Activated CD4-positive, alpha-beta memory T cell treated with anti-CD3 and anti-CD28 coated beads, Interleukin-2, amount 10 ng/mL, durations not matched to agents 7 days and 5 days (primary cell): ENCODE data around the gene SLCO4A1. TPM values are rescaled to one million over a fixed set of nuclear protein-coding genes. Genes with fewer than 3 reads are reported as not detected.

Experiments
- CTCF ChIA-PET: fragments of 350-600 bp; sonication (Branson Sonifier 250); formaldehyde crosslinking; loops from one replicate; lab custom pipeline; 2021; ENCODE audit warnings: antibody characterized with exemption, inconsistent platforms; lab: Charles Lee
- POLR2A ChIA-PET: fragments of 350-600 bp; sonication (Branson Sonifier 250); formaldehyde crosslinking; loops from one replicate; lab custom pipeline; 2021; ENCODE audit warnings: antibody characterized with exemption; lab: Charles Lee
- DNase-seq: peaks from one replicate; pipeline ENCODE4 v3.0.0-alpha.2; 2020
- H3K27ac Mint-ChIP-seq: one replicate; pipeline ENCODE4 v1.8.0; 2021; ENCODE audit warnings: mild to moderate bottlenecking, mixed read lengths
- H3K27me3 Mint-ChIP-seq: one replicate; pipeline ENCODE4 v1.8.0; 2021; ENCODE audit warnings: mixed read lengths
- H3K36me3 Mint-ChIP-seq: one replicate; pipeline ENCODE4 v1.8.0; 2021; ENCODE audit warnings: low read depth, mixed read lengths
- H3K4me1 Mint-ChIP-seq: one replicate; pipeline ENCODE4 v1.8.0; 2021; ENCODE audit warnings: mixed read lengths
- H3K4me3 Mint-ChIP-seq: one replicate; pipeline ENCODE4 v1.8.0; 2021; ENCODE audit warnings: mild to moderate bottlenecking, mixed read lengths
- H3K9me3 Mint-ChIP-seq: one replicate; pipeline ENCODE4 v1.8.0; 2021; ENCODE audit warnings: mixed read lengths
- total RNA-seq, 2 experiments: library from RNA; stranded (reverse); gene quantifications; one replicate each; pipeline ENCODE4 v1.2.3, GENCODE V29; 2021

SLCO4A1 gene
- total RNA-seq, 2 experiments from 2014 or later = 51.5 to 51.7 TPM

DNA sequence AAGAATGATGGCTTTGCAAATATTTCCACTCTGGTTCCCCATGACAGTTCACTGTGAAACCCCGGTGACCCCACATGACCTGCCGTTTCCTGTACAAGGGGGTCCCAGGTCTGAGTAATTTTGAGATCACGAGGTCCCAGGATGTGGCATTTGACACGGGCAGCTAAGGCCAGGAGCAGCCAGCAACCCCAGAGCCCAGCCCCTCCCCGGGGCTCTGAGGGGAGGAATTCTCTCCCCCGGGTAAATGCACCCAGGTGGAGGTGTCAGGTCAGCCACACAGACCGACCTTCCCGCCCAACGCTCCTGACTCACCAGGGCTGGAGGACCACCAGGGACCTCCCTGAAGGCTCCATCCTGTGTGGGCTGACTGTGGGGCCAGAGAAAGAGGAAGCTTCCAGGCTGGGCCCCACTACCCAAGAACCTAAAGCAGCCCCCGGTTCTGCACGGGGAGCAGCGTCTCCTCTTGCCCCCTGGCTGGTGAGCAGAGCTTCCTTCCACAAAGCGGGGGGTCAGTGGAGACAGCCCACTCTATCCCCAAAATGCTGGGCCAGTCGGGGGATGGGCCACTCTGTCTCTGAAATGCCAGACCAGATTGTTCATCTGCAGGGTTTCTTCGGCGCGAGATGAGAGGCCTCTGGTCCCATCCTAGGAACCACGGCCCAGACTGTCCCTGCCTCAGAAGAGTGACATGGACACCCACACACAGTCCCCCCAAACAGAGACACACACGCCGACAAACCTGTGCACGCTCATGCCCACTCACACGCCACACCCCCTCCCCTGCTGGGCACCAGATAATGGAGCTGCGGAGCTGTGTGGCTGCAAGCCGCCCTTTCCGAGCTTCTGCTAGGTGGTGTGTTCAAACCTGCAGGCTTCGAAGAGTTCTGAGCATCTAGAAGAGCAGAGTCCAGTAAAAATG is 23.4 kb upstream of the SLCO4A1 start:
- peak; percentile 80 for DNase-seq
- CTCF ChIA-PET = interaction anchor here (1.1 to 3.9 kb wide), 5 partner anchors 15 to 209 kb away, joined by 3 to 28 read pairs (median 16); partner anchors contain the start of gene SLCO4A1
- Mint-ChIP-seq H3K9me3 (no peaks in the 10 kb centered on the region), H3K36me3 (no peaks in the 10 kb centered on the region), H3K27ac (peak overlapping the region; percentile 98), H3K27me3 (peaks cover 6% of the 10 kb centered on the region), H3K4me3 (peak overlapping the region; percentile 49), H3K4me1 (peaks cover 59% of the 10 kb centered on the region)
- POLR2A ChIA-PET = interaction anchor here (0.7 to 3.8 kb wide), 7 partner anchors 10 to 176 kb away, joined by 3 to 31 read pairs (median 6); partner anchors contain the start of gene SLCO4A1

DNA sequence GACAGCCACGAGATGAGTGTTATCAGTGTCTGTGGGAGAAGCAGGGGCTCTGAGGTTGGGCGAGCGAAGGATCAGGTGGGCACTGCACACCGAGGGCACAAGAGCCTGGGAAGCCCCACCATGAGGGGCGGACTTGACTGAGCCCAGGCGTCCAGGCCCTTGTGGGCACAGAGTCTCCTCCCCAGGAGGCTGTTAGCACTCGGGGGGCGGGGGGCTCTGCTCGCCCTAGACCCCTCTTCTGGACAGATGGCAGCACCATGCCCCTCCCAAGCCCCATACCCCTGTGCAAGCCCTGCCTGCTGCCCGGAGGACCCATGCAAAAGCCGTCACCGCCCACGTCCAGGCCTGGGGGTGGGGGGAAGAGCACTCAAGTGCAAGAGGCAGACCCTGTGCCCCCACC is 21.7 kb upstream of the SLCO4A1 start:
- no peak for DNase-seq
- Mint-ChIP-seq H3K4me1 (peaks cover 68% of the 10 kb centered on the region), H3K4me3 (no peak overlapping the region), H3K36me3 (no peaks in the 10 kb centered on the region), H3K27me3 (peaks cover 1% of the 10 kb centered on the region), H3K27ac (no peak overlapping the region), H3K9me3 (no peaks in the 10 kb centered on the region)
- CTCF ChIA-PET = no interaction called here
- POLR2A ChIA-PET = interaction anchor here (1.6 kb wide), 1 partner anchor 22 kb away, joined by 5 read pairs; the partner anchor contains the start of gene SLCO4A1

DNA sequence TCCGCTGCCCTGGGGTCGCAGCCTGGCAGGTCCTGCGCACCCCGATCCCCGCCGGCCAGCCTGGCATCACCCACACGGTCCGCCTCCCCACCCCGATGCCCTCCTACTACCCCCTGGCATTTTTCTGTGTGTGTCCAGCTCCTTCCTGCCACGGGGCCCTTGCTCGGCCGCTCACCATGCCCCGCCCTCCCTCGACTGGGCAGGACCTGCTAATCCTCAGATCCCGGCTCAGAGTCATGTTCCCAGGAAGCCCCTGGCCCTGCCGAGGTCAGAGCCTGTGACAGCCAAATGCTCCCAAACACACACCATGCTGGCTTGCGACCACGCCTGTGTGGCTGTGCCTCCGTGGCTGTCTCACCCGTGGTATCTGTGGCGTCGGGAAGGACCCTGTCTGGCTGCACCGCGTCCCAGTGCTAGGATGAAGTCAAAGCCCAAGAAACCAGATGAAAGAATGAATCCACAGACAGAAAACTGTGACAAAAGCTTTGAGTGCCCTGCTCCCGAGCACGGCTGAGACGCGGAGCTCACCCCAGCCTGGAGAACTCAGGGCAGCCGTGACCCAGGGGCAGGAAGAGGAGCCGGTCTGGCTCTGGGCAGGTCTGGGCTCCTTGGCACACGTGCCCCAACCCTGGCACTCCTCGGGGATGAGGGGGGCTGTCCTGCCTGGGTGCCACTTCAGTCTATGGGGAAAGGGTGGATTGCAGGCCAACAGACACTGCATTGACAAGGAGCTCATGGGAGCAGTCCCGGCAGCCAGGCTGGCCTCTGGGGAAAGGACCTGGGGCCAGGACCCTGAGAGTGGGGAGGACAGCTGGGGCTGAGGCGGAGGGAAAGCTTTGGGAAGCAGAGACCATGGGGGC is 20.8 kb upstream of the SLCO4A1 start:
- Mint-ChIP-seq H3K4me1 (peaks cover 65% of the 10 kb centered on the region), H3K4me3 (no peak overlapping the region), H3K36me3 (no peaks in the 10 kb centered on the region), H3K27ac (peak overlapping the region; percentile 29), H3K9me3 (no peaks in the 10 kb centered on the region), H3K27me3 (no peaks in the 10 kb centered on the region)
- DNase-seq = no peak
- POLR2A ChIA-PET = interaction anchor here (1.0 to 1.6 kb wide), 3 partner anchors 21 to 173 kb away, joined by 3 to 5 read pairs (median 3); partner anchors contain the start of gene SLCO4A1
- CTCF ChIA-PET = no interaction called here

DNA sequence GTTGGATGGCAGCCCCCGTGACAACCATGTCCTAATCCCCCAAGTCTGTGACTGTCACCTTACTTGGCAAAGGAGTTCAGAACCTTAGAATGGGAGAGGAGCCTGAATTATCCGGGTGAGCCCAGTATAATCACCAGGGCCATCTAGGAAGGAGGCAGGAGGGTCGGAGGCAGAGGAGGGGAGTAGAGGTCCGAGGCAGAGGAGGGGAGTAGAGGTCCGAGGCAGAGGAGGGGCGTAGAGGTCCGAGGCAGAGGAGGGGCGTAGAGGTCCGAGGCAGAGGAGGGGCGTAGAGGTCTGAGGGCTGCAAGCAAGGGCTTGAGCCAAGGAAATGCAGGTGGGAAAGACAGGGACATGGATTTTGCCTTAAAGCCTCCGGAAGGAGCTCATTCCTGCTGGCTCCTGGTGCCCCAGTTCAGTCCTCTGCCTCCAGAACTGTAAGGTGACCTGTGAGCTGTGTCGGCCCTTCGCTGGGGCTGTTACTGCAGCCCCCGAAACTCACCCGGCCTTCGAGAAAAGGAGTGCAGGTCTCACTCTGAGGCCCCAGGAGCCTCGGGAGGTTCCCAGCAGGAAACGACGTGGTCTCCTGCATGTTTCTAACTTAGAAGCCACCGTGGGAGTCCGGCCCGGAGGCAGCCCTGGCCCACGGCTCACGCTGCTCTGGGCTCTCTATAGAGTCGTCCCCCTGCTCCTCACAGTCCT is 20.0 kb upstream of the SLCO4A1 start:
- no peak for DNase-seq
- Mint-ChIP-seq H3K4me1 (peaks cover 56% of the 10 kb centered on the region), H3K4me3 (no peak overlapping the region), H3K9me3 (no peaks in the 10 kb centered on the region), H3K27ac (peak overlapping the region; percentile 29), H3K36me3 (no peaks in the 10 kb centered on the region), H3K27me3 (no peaks in the 10 kb centered on the region)
- ChIA-PET POLR2A (interaction anchor here (1.0 to 1.6 kb wide), 3 partner anchors 21 to 172 kb away, joined by 3 to 5 read pairs (median 3); partner anchors contain the start of gene SLCO4A1), CTCF (interaction anchor here (2.0 kb wide), 1 partner anchor 173 kb away, joined by 10 read pairs; the partner anchor contains the start of gene MRGBP)

DNA sequence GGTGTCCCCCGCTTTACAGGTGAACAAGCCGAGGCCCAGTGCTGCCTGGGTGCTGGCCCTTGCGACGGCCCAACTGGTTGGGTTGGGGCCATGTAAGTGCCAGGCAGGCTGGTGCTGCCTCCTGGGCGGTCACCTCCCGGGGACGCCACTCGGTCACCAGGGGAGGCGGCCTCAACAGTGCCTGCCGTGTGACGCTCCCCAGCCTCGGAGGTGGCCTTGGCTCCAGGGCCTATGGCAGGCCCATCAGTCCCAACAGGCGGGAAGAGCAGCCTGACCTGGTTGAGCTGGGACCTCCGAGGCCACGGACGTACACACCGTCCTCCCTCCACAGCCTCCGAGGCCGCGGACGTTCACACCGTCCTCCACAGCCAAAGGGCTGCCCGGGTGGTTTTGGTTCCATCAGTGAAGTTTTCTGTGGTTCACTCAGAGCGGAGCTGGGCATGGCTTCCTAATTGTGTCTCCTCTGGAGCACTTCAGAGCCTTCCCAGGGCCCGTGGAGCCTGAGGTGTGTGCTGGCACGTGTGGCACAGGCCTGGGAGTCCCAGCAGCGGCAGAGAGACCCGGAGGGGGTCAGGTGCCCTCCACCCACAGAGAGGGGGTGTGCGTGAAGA is 19.3 kb upstream of the SLCO4A1 start:
- H3K4me3 Mint-ChIP-seq = peak overlapping the region; percentile 65
- H3K27me3 Mint-ChIP-seq = no peaks in the 10 kb centered on the region
- H3K9me3 Mint-ChIP-seq = no peaks in the 10 kb centered on the region
- peak overlapping the region; percentile 97 for H3K27ac Mint-ChIP-seq
- H3K36me3 Mint-ChIP-seq = no peaks in the 10 kb centered on the region
- ChIA-PET CTCF (interaction anchor here (0.8 to 2.0 kb wide), 5 partner anchors 12 to 172 kb away, joined by 3 to 10 read pairs (median 5); partner anchors contain the start of gene MRGBP), POLR2A (interaction anchor here (1.0 to 4.5 kb wide), 9 partner anchors 11 to 216 kb away, joined by 3 to 44 read pairs (median 4); partner anchors contain the start of gene SLCO4A1)
- no peak for DNase-seq
- peaks cover 50% of the 10 kb centered on the region for H3K4me1 Mint-ChIP-seq

DNA sequence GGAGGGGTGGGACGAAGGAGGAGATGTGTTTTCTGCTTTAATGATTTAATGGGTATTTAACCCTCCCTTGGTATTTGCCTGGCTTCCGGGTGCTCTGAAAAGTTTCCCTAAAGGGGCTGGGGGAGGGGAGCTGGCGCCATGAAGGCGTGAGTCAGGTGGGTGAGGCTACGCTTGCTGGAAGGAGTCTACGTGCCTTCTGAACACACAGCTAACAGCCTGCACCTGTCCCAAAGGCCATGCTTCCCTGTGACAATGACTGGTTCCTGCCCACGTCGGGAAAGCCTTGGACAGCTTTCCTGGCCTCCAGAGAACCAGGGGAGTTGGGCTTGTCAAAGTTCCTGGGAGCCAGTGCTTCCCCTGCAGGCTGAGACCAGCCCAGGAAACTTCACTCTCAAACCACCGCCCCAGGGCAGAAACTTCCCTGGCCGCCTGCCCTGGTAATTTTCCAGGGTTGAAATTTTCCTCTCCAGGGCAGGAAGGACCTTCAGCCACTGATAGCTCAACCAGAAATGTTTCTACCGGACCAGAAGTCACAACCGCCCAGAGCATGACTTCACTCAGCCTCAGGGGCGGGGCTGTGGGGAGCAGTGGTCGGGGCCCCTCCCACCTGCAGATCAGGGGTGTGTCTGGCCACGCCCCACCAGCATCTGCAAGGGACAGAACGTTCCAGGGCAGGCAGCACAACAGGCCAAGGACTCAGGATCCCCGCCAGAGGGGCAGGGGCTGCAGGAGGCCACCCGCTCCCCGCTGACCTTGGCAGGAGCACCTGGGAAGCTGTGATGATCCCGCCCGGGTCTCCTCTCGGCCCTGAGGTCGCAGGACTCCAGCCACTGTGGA is 18.6 kb upstream of the SLCO4A1 start:
- no peaks in the 10 kb centered on the region for H3K27me3 Mint-ChIP-seq
- DNase-seq = peak; percentile 96
- H3K4me3 Mint-ChIP-seq = peak overlapping the region; percentile 65
- no peaks in the 10 kb centered on the region for H3K36me3 Mint-ChIP-seq
- POLR2A ChIA-PET = interaction anchor here (1.0 to 4.5 kb wide), 9 partner anchors 10 to 216 kb away, joined by 3 to 44 read pairs (median 4); partner anchors contain the start of gene SLCO4A1
- no peaks in the 10 kb centered on the region for H3K9me3 Mint-ChIP-seq
- H3K27ac Mint-ChIP-seq = peak overlapping the region; percentile 97
- CTCF ChIA-PET = interaction anchor here (0.6 to 2.0 kb wide), 8 partner anchors 12 to 385 kb away, joined by 3 to 10 read pairs (median 4); partner anchors contain the start of gene MRGBP
- peaks cover 48% of the 10 kb centered on the region for H3K4me1 Mint-ChIP-seq

DNA sequence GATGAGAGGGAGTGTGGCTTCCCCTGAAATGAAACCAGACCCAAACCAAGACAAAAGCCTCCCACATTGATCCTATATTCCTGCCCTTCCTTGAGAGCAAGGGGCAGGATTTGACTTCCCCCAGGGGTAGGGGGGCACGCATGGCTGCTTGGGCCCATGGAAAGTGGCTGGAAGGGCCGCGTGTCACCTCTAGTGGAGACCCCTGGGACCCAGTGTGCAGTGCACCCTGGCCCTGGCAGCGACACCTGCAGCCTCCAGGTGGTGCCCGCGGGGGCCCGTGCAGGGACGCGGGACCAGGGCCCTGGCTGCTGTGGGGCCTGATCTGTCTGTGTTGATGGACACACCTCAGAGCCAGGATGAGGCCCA is 18.0 kb upstream of the SLCO4A1 start:
- Mint-ChIP-seq H3K27ac (peak overlapping the region; percentile 97), H3K36me3 (no peaks in the 10 kb centered on the region), H3K4me3 (peak overlapping the region; percentile 65), H3K4me1 (peaks cover 43% of the 10 kb centered on the region), H3K9me3 (no peaks in the 10 kb centered on the region), H3K27me3 (no peaks in the 10 kb centered on the region)
- ChIA-PET CTCF (interaction anchor here (0.6 to 2.0 kb wide), 8 partner anchors 11 to 385 kb away, joined by 3 to 10 read pairs (median 5); partner anchors contain the start of gene MRGBP), POLR2A (interaction anchor here (1.0 to 4.5 kb wide), 6 partner anchors 13 to 170 kb away, joined by 3 to 44 read pairs (median 8); partner anchors contain the start of gene SLCO4A1)
- DNase-seq = peak; percentile 40

DNA sequence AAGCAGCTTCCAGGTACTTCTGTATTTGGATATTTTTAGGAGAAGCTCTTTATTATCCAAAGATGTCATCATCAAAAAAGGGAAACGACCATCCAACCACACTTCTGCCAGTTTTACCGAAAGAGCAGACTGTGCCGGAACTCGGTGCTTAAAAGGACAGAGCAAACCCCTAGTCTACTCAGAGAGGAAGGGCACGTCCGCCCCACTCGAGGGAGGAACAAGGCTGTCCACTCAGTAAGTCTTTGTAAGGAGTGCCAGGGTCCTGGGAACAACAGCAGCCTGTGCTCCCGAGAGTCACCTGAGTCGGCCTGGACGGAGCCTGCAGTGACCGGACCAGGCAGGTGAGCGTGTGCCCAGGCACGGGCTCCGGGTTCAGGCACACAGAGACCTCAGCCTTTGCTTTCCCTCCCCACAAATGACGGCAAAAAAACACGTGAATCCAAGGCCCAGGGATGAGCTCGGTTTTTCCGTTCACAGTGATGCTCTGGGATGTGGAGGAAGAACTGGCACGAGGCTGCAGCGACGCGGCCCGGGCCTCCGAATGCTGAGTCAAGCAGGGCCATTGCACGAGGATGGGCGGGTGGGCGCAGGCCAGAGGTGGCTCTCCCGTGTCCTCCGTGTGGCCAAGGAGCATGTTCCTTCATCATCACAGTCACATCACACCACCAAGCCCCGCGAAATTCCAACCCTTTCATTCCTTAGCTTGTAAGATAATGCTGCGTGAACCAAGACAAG is 17.4 kb upstream of the SLCO4A1 start:
- no peak overlapping the region for H3K4me3 Mint-ChIP-seq
- H3K36me3 Mint-ChIP-seq = no peaks in the 10 kb centered on the region
- H3K27ac Mint-ChIP-seq = peak overlapping the region; percentile 45
- ChIA-PET CTCF (interaction anchor here (1.2 to 1.5 kb wide), 3 partner anchors 19 to 169 kb away, joined by 5 read pairs; no protein-coding TSS in a partner anchor), POLR2A (interaction anchor here (0.8 to 4.5 kb wide), 5 partner anchors 18 to 279 kb away, joined by 3 to 44 read pairs (median 7); partner anchors contain the start of gene SLCO4A1)
- no peaks in the 10 kb centered on the region for H3K9me3 Mint-ChIP-seq
- DNase-seq = no peak
- H3K27me3 Mint-ChIP-seq = no peaks in the 10 kb centered on the region
- H3K4me1 Mint-ChIP-seq = peaks cover 42% of the 10 kb centered on the region

DNA sequence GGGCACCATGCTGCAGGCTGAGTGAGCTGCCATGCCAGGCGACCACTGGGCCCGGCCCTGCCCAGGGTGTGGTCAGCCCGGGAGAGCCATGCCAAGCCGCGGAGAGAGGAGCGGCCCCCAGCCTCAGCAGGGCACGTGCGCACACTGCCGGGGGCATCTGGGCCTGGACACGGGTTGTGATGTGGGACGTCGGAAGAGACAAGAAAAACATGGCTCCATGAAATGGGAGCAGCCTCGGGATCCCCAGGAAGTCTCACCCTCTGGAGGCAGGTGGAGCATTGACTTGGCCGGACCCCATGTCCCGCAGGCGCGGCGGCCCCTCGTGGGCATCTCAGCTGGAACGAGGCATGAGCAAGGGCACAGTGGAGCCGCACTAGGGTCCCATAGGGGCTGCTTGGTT is 16.8 kb upstream of the SLCO4A1 start:
- Mint-ChIP-seq H3K9me3 (no peaks in the 10 kb centered on the region), H3K27me3 (no peaks in the 10 kb centered on the region), H3K27ac (no peak overlapping the region), H3K4me3 (no peak overlapping the region), H3K36me3 (no peaks in the 10 kb centered on the region), H3K4me1 (peaks cover 40% of the 10 kb centered on the region)
- POLR2A ChIA-PET = interaction anchor here (0.8 to 4.5 kb wide), 3 partner anchors 17 to 278 kb away, joined by 3 to 44 read pairs (median 3); partner anchors contain the start of gene SLCO4A1
- CTCF ChIA-PET = interaction anchor here (1.2 to 1.5 kb wide), 3 partner anchors 18 to 169 kb away, joined by 5 read pairs; no protein-coding TSS in a partner anchor
- DNase-seq = no peak
